H1 (cell line): ENCODE data around the gene PPP1R14B. TPM values are rescaled to one million over a fixed set of nuclear protein-coding genes. Genes with fewer than 3 reads are reported as not detected.

Source experiments
- CHD2 ChIP-seq: IDR thresholded peaks from 2 replicates; pipeline ENCODE4 v1.6.1; 2012; ENCODE audit warnings: low read length, improper control_type of control experiment
- EGR1 ChIP-seq: IDR thresholded peaks from 2 replicates; pipeline ENCODE4 v1.6.1; 2011; ENCODE audit warnings: low read depth, low read length, borderline replicate concordance
- polyA plus RNA-seq, 7 experiments: library from polyadenylated mRNA; depleted of rRNA in 3 of 7; stranded (reverse) in 5 of 7; unstranded in 2 of 7; fragments of >200 nt in 5 of 7; fragments of 200-250 nt in 2 of 7; gene quantifications; 1 replicate in 5 of 7; 2 replicates in 1 of 7; 4 replicates in 1 of 7; pipeline versions ENCODE4 v1.2.1 to v1.2.3, GENCODE V29; 2011 to 2013; ENCODE audit warnings: missing spikeins in 2 of 7, mixed read lengths in 2 of 7
- total RNA-seq: library from RNA; stranded (reverse); fragmentation: NEBNext Ultra II Directional; extraction: Animal tissue kit (Norgen Biotek cat#: 25700); gene quantifications from 2 replicates; pipeline ENCODE4 v1.2.1, GENCODE V29; 2021
- TF ChIP-seq, protein P1 (sequence below): fragments of 300-600 bp; sonication (generic); IDR thresholded peaks from 2 replicates; pipeline ENCODE4 v1.7.1; 2012; ENCODE audit warnings: low read length, moderate library complexity, mild to moderate bottlenecking, inconsistent platforms; ENCODE audit not compliant: insufficient replicate concordance

Gene PPP1R14B
- total and polyA plus RNA-seq, 2 of the 8 experiments (the other 6 are each of a cell fraction or from before 2014, with no cell fraction given) = 265 to 419 TPM

DNA sequence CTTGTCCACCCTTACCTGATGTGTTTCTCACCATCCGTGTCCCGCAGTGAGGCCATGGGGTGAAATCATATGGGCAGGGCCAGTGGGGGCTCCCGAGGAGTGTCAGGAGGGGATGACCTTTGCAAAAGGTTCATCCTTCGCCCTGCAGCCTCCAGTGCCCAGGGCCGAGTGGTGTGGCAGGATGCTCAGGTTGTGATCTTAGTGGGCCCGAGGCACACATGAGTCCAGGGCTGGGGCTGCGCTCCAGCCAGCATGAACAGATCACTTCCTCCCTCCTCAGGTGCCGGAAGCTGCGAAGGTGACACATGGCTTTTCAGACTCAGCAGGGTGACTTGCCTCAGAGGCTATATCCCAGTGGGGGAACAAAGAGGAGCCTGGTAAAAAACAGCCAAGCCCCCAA is 8.7 kb downstream of the PPP1R14B start (continued):
- TF ChIP-seq, protein P1, sequence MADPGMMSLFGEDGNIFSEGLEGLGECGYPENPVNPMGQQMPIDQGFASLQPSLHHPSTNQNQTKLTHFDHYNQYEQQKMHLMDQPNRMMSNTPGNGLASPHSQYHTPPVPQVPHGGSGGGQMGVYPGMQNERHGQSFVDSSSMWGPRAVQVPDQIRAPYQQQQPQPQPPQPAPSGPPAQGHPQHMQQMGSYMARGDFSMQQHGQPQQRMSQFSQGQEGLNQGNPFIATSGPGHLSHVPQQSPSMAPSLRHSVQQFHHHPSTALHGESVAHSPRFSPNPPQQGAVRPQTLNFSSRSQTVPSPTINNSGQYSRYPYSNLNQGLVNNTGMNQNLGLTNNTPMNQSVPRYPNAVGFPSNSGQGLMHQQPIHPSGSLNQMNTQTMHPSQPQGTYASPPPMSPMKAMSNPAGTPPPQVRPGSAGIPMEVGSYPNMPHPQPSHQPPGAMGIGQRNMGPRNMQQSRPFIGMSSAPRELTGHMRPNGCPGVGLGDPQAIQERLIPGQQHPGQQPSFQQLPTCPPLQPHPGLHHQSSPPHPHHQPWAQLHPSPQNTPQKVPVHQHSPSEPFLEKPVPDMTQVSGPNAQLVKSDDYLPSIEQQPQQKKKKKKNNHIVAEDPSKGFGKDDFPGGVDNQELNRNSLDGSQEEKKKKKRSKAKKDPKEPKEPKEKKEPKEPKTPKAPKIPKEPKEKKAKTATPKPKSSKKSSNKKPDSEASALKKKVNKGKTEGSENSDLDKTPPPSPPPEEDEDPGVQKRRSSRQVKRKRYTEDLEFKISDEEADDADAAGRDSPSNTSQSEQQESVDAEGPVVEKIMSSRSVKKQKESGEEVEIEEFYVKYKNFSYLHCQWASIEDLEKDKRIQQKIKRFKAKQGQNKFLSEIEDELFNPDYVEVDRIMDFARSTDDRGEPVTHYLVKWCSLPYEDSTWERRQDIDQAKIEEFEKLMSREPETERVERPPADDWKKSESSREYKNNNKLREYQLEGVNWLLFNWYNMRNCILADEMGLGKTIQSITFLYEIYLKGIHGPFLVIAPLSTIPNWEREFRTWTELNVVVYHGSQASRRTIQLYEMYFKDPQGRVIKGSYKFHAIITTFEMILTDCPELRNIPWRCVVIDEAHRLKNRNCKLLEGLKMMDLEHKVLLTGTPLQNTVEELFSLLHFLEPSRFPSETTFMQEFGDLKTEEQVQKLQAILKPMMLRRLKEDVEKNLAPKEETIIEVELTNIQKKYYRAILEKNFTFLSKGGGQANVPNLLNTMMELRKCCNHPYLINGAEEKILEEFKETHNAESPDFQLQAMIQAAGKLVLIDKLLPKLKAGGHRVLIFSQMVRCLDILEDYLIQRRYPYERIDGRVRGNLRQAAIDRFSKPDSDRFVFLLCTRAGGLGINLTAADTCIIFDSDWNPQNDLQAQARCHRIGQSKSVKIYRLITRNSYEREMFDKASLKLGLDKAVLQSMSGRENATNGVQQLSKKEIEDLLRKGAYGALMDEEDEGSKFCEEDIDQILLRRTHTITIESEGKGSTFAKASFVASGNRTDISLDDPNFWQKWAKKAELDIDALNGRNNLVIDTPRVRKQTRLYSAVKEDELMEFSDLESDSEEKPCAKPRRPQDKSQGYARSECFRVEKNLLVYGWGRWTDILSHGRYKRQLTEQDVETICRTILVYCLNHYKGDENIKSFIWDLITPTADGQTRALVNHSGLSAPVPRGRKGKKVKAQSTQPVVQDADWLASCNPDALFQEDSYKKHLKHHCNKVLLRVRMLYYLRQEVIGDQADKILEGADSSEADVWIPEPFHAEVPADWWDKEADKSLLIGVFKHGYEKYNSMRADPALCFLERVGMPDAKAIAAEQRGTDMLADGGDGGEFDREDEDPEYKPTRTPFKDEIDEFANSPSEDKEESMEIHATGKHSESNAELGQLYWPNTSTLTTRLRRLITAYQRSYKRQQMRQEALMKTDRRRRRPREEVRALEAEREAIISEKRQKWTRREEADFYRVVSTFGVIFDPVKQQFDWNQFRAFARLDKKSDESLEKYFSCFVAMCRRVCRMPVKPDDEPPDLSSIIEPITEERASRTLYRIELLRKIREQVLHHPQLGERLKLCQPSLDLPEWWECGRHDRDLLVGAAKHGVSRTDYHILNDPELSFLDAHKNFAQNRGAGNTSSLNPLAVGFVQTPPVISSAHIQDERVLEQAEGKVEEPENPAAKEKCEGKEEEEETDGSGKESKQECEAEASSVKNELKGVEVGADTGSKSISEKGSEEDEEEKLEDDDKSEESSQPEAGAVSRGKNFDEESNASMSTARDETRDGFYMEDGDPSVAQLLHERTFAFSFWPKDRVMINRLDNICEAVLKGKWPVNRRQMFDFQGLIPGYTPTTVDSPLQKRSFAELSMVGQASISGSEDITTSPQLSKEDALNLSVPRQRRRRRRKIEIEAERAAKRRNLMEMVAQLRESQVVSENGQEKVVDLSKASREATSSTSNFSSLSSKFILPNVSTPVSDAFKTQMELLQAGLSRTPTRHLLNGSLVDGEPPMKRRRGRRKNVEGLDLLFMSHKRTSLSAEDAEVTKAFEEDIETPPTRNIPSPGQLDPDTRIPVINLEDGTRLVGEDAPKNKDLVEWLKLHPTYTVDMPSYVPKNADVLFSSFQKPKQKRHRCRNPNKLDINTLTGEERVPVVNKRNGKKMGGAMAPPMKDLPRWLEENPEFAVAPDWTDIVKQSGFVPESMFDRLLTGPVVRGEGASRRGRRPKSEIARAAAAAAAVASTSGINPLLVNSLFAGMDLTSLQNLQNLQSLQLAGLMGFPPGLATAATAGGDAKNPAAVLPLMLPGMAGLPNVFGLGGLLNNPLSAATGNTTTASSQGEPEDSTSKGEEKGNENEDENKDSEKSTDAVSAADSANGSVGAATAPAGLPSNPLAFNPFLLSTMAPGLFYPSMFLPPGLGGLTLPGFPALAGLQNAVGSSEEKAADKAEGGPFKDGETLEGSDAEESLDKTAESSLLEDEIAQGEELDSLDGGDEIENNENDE = no peak
- TF ChIP-seq EGR1 = no peak
- TF ChIP-seq CHD2 = no peak
